Erythroblast (primary cell): ENCODE results near the gene CTSH.

ENCODE experiments used
- DNase-seq, 2 experiments: peaks; one replicate each; lab custom pipeline; 2025; lab: John Stamatoyannopoulos, UW
- GATA1 ChIP-seq: IDR thresholded peaks from 2 replicates; pipeline ENCODE4 v1.6.1; 2011; ENCODE audit warnings: low read depth, mild to moderate bottlenecking, control low read depth, low read length, moderate library complexity
- POLR2A ChIP-seq: IDR thresholded peaks from 2 replicates; pipeline ENCODE4 v1.6.1; 2011; ENCODE audit warnings: mild to moderate bottlenecking, low read length

CTSH gene

GRCh38 chr15:78927077-78927790 lies 17.6 kb downstream of the CTSH start:
- no peak for TF ChIP-seq POLR2A
- no peak for TF ChIP-seq GATA1
- no peak for DNase-seq

- TF ChIP-seq POLR2A (no peak), GATA1 (no peak)
- no peak for DNase-seq
These were observed 18.7 kb downstream of the CTSH start for GRCh38 chr15:78925956-78926743.

- TF ChIP-seq POLR2A (no peak), GATA1 (no peak)
- DNase-seq, result no peak
These were observed 19.7 kb downstream of the CTSH start for GRCh38 chr15:78925076-78925624.

GRCh38 chr15:78923480-78924360 lies 21.1 kb downstream of the CTSH start:
- DNase-seq, result no peak
- TF ChIP-seq GATA1, result no peak
- TF ChIP-seq POLR2A, result no peak

- DNase-seq, result no peak
- TF ChIP-seq POLR2A (no peak), GATA1 (no peak)
These were observed 21.8 kb downstream of the CTSH start for GRCh38 chr15:78923015-78923414.

GRCh38 chr15:78922527-78922926 lies 22.3 kb downstream of the CTSH start:
- DNase-seq, result no peak
- no peak for TF ChIP-seq GATA1
- no peak for TF ChIP-seq POLR2A

GRCh38 chr15:78921940-78922339 lies 22.9 kb downstream of the CTSH start:
- TF ChIP-seq GATA1, result no peak
- TF ChIP-seq POLR2A, result no peak
- no peak for DNase-seq

- TF ChIP-seq POLR2A (no peak), GATA1 (no peak)
- no peak for DNase-seq
These were observed 23.3 kb downstream of the CTSH start for GRCh38 chr15:78921517-78921916.

- DNase-seq, result no peak
- TF ChIP-seq GATA1 (no peak), POLR2A (no peak)
These were observed 27.0 kb downstream of the CTSH start for GRCh38 chr15:78917888-78918287.

GRCh38 chr15:78916088-78916487 lies 28.8 kb downstream of the CTSH start:
- DNase-seq, result no peak
- no peak for TF ChIP-seq GATA1
- no peak for TF ChIP-seq POLR2A

- no peak for DNase-seq
- TF ChIP-seq POLR2A (no peak), GATA1 (no peak)
These were observed 29.3 kb downstream of the CTSH start for GRCh38 chr15:78915341-78916087.

GRCh38 chr15:78914027-78914764 lies 30.6 kb downstream of the CTSH start:
- TF ChIP-seq GATA1 (no peak), POLR2A (no peak)
- DNase-seq, result no peak

- no peak for TF ChIP-seq GATA1
- TF ChIP-seq POLR2A, result no peak
These were observed 31.8 kb downstream of the CTSH start for GRCh38 chr15:78913012-78913411.

More at GRCh38 chr15:78913012-78913411, 31.8 kb downstream of the CTSH start:
- no peak for DNase-seq
